ENCODE data around the gene SMC5.

GRCh38 chr9:70385426-70385825 lies 126.6 kb downstream of the SMC5 start:
- no peak for TF ChIP-seq CTCF (IDR thresholded peaks at IDR 0.05)
- no peak for TF ChIP-seq POLR2A (IDR thresholded peaks at IDR 0.05)
